Measurements from ENCODE around the gene SLC17A8. TPM values are rescaled to one million over a fixed set of nuclear protein-coding genes. Genes with fewer than 3 reads are reported as not detected.

Gene SLC17A8
- total RNA-seq, 1 experiment from 2014 or later: not detected

GRCh38 chr12:100371146-100371545 is 14.3 kb downstream of the SLC17A8 start:
- ChIA-PET POLR2A (no interaction called here), CTCF (interaction anchor here (0.6 kb wide), 1 partner anchor 23 kb away, joined by 3 read pairs; no protein-coding TSS in a partner anchor)
- no peaks in the 10 kb centered on the region for H3K9me3 ChIP-seq (ENCODE audit: control insufficient read depth, insufficient read depth, low read depth, low read length)
- H3K36me3 ChIP-seq (ENCODE audit: control insufficient read depth, insufficient read depth, low read length): no peaks in the 10 kb centered on the region
- in situ Hi-C loops (cut with HindIII; ENCODE audit: low pct_unique_long_range_greater_than_20kb, low sequenced_read_pairs) (no loop called here), intact Hi-C loops (cut with micrococcal nuclease; ENCODE audit: unreplicated experiment) (no loop called here)
- H3K4me3 ChIP-seq (ENCODE audit: low read depth in 2 of 2, low read length in 2 of 2): no peak overlapping the region
- no TSS peak for BruUV-seq (replicated peaks)
- no peak for TF ChIP-seq TCF7L2 (IDR thresholded peaks at IDR 0.05; ENCODE audit: low read depth, low read length)
- no peak for TF ChIP-seq REST (IDR thresholded peaks at IDR 0.05; ENCODE audit: insufficient read depth in 1 of 2, low read depth in 2 of 2, low read length in 1 of 2)
- TF ChIP-seq SIN3A (IDR thresholded peaks at IDR 0.05; ENCODE audit: borderline replicate concordance, insufficient read depth, low read depth, low read length): no peak
- no peak for TF ChIP-seq CTCF (IDR thresholded peaks at IDR 0.05)
- TF ChIP-seq POLR2AphosphoS5 (IDR thresholded peaks at IDR 0.05; ENCODE audit: low read depth, low read length): no peak
- no peak for ATAC-seq
- peaks cover 2% of the 10 kb centered on the region; the same call in 1 of the 2 replicates for H3K27me3 ChIP-seq (ENCODE audit: control insufficient read depth, insufficient read depth, low read length)
- no peak for DNase-seq (ENCODE audit: low read depth, low spot score)
- no peaks in the 10 kb centered on the region for H3K4me1 ChIP-seq (ENCODE audit: control insufficient read depth, insufficient read depth, low read length)
- no peak overlapping the region for H3K27ac ChIP-seq (ENCODE audit: low read length)

DNA sequence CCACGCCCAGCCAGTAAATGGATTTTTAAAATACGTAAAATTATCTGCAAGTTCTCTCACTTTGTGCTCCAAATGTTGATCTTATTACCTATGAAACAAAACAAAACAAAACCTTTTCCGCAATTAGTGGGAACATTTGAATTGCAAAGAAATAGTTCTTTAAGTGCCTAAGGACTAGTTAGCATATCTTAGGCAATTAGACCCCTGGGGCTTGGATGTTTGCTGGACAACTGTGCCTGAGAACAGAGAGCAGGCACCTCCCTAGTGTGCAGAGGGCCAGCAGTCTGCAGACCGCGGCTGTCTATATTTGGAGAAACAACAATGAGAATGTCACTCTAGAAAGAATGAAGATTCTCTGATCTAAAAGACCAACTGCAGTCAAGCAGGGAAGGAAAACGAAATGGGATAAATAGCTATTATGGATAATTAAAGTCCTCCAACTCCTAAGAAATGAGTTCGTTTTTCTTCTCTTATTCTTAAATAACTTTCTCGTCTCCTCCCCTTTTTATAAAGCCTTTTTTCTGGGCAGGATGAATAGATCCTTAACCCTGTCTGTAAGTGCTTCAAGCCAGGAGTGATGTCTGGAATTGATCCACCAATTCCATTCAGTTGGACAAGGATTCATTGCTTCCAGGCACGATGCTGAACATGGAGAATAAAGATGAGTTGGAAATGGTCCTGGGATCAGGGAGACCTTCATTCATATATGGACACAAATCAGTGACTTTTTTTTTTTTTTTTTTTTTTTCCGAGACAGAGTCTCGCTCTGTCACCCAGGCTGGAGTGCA is 16.2 kb downstream of the SLC17A8 start:
- intact Hi-C loops (cut with micrococcal nuclease; ENCODE audit: unreplicated experiment) (no loop called here), in situ Hi-C loops (cut with HindIII; ENCODE audit: low pct_unique_long_range_greater_than_20kb, low sequenced_read_pairs) (no loop called here)
- ATAC-seq (no peak), DNase-seq (ENCODE audit: low read depth, low spot score) (no peak)
- no peaks in the 10 kb centered on the region for H3K4me1 ChIP-seq (ENCODE audit: control insufficient read depth, insufficient read depth, low read length)
- H3K4me3 ChIP-seq (ENCODE audit: low read depth in 2 of 2, low read length in 2 of 2): no peak overlapping the region
- no peaks in the 10 kb centered on the region for H3K9me3 ChIP-seq (ENCODE audit: control insufficient read depth, insufficient read depth, low read depth, low read length)
- ChIA-PET CTCF (no interaction called here), POLR2A (no interaction called here)
- peaks cover 2% of the 10 kb centered on the region; the same call in 1 of the 2 replicates for H3K27me3 ChIP-seq (ENCODE audit: control insufficient read depth, insufficient read depth, low read length)
- TF ChIP-seq SIN3A (IDR thresholded peaks at IDR 0.05; ENCODE audit: borderline replicate concordance, insufficient read depth, low read depth, low read length) (no peak), TCF7L2 (IDR thresholded peaks at IDR 0.05; ENCODE audit: low read depth, low read length) (no peak), CTCF (IDR thresholded peaks at IDR 0.05) (no peak), POLR2AphosphoS5 (IDR thresholded peaks at IDR 0.05; ENCODE audit: low read depth, low read length) (no peak), REST (IDR thresholded peaks at IDR 0.05; ENCODE audit: insufficient read depth in 1 of 2, low read depth in 2 of 2, low read length in 1 of 2) (no peak)
- H3K27ac ChIP-seq (ENCODE audit: low read length): no peak overlapping the region
- no peaks in the 10 kb centered on the region for H3K36me3 ChIP-seq (ENCODE audit: control insufficient read depth, insufficient read depth, low read length)
- no TSS peak for BruUV-seq (replicated peaks)
